ENCODE data around the gene RHO. TPM values are rescaled to one million over a fixed set of nuclear protein-coding genes. Genes with fewer than 3 reads are reported as not detected.
A peak's percentile ranks its signal among the peaks of the same experiment; 100 is the strongest.
"Not testable (repeated sequence)": the region's sequence is repeated elsewhere in the genome, so short reads cannot be mapped to it uniquely, and the experiment has no call there.

RHO gene
- total RNA-seq, 1 experiment from 2014 or later: not detected

GRCh38 chr3:129493206-129493605 is 35.2 kb upstream of the RHO start:
- Histone ChIP-seq H3K4me3 (no peak overlapping the region), H3K4me1 (peaks cover 14% of the 10 kb centered on the region), H3K9me3 (replicated peaks) (no peaks in the 10 kb centered on the region), H3K27me3 (no peaks in the 10 kb centered on the region), H3K27ac (no peak overlapping the region), H3K36me3 (no peaks in the 10 kb centered on the region)
- DNase-seq: no peak

- Histone ChIP-seq H3K27ac (peak overlapping the region; percentile 14; the same call in 1 of the 2 replicates), H3K4me1 (peaks cover 14% of the 10 kb centered on the region)
- not testable (repeated sequence) for DNase-seq; H3K36me3 ChIP-seq; H3K9me3 ChIP-seq (replicated peaks); H3K4me3 ChIP-seq; H3K27me3 ChIP-seq
Observed at GRCh38 chr3:129494499-129494898, 33.9 kb upstream of the RHO start.

GRCh38 chr3:129495006-129495639 is 33.3 kb upstream of the RHO start:
- H3K36me3 ChIP-seq: not testable (repeated sequence)
- DNase-seq: peak; percentile 24 to 33

GRCh38 chr3:129497876-129498275 is 30.6 kb upstream of the RHO start:
- H3K36me3 ChIP-seq, H3K27ac ChIP-seq: not testable (repeated sequence)
- peaks cover 14% of the 10 kb centered on the region for H3K4me1 ChIP-seq

More at GRCh38 chr3:129495006-129495639, 33.3 kb upstream of the RHO start:
- H3K9me3 ChIP-seq (replicated peaks); H3K27me3 ChIP-seq; H3K4me3 ChIP-seq: not testable (repeated sequence)
- Histone ChIP-seq H3K27ac (peak overlapping the region; percentile 30; the same call in 1 of the 2 replicates), H3K4me1 (peaks cover 14% of the 10 kb centered on the region)

GRCh38 chr3:129498603-129499488 is 29.6 kb upstream of the RHO start:
- DNase-seq; H3K9me3 ChIP-seq (replicated peaks); H3K36me3 ChIP-seq; H3K4me3 ChIP-seq; H3K27me3 ChIP-seq; H3K27ac ChIP-seq: not testable (repeated sequence)
- H3K4me1 ChIP-seq: peaks cover 14% of the 10 kb centered on the region

More at GRCh38 chr3:129497876-129498275, 30.6 kb upstream of the RHO start:
- not testable (repeated sequence) for DNase-seq; H3K27me3 ChIP-seq; H3K4me3 ChIP-seq; H3K9me3 ChIP-seq (replicated peaks)

GRCh38 chr3:129499604-129500333 is 28.7 kb upstream of the RHO start:
- not testable (repeated sequence) for H3K27ac ChIP-seq; H3K36me3 ChIP-seq; H3K4me3 ChIP-seq; H3K4me1 ChIP-seq; DNase-seq; H3K27me3 ChIP-seq; H3K9me3 ChIP-seq (replicated peaks)

- no peaks in the 10 kb centered on the region for H3K27me3 ChIP-seq
- H3K4me3 ChIP-seq: no peak overlapping the region
- H3K4me1 ChIP-seq: peaks cover 5% of the 10 kb centered on the region
- no peak for DNase-seq
- H3K9me3 ChIP-seq (replicated peaks): no peaks in the 10 kb centered on the region
- H3K27ac ChIP-seq: no peak overlapping the region
- peaks cover 3% of the 10 kb centered on the region; the same call in 1 of the 2 replicates for H3K36me3 ChIP-seq
Observed at GRCh38 chr3:129500334-129500658, 28.1 kb upstream of the RHO start.

GRCh38 chr3:129501630-129502029 is 26.8 kb upstream of the RHO start:
- H3K36me3 ChIP-seq: peaks cover 3% of the 10 kb centered on the region; the same call in 1 of the 2 replicates
- no peaks in the 10 kb centered on the region for H3K27me3 ChIP-seq
- H3K4me1 ChIP-seq: peaks cover 1% of the 10 kb centered on the region; the same call in 1 of the 2 replicates
- H3K27ac ChIP-seq: no peak overlapping the region
- DNase-seq: no peak
- no peak overlapping the region for H3K4me3 ChIP-seq
- no peaks in the 10 kb centered on the region for H3K9me3 ChIP-seq (replicated peaks)

GRCh38 chr3:129502641-129503408 is 25.6 kb upstream of the RHO start:
- no peaks in the 10 kb centered on the region for H3K27me3 ChIP-seq
- H3K9me3 ChIP-seq (replicated peaks): no peaks in the 10 kb centered on the region
- no peak overlapping the region for H3K4me3 ChIP-seq
- H3K4me1 ChIP-seq: peaks cover 13% of the 10 kb centered on the region
- DNase-seq: no peak
- peaks cover 3% of the 10 kb centered on the region; the same call in 1 of the 2 replicates for H3K36me3 ChIP-seq
- no peak overlapping the region for H3K27ac ChIP-seq

- H3K9me3 ChIP-seq (replicated peaks): no peaks in the 10 kb centered on the region
- no peak for DNase-seq
- H3K27ac ChIP-seq: no peak overlapping the region
- H3K4me3 ChIP-seq: no peak overlapping the region
- peaks cover 3% of the 10 kb centered on the region; the same call in 1 of the 2 replicates for H3K36me3 ChIP-seq
- peaks cover 19% of the 10 kb centered on the region for H3K4me1 ChIP-seq
- H3K27me3 ChIP-seq: no peaks in the 10 kb centered on the region
Observed at GRCh38 chr3:129503471-129504291, 24.8 kb upstream of the RHO start.

GRCh38 chr3:129504471-129505100 is 23.9 kb upstream of the RHO start:
- DNase-seq: no peak
- no peak overlapping the region for H3K4me3 ChIP-seq
- peaks cover 3% of the 10 kb centered on the region; the same call in 1 of the 2 replicates for H3K36me3 ChIP-seq
- H3K27me3 ChIP-seq: no peaks in the 10 kb centered on the region
- no peaks in the 10 kb centered on the region for H3K9me3 ChIP-seq (replicated peaks)
- H3K27ac ChIP-seq: no peak overlapping the region
- H3K4me1 ChIP-seq: peaks cover 19% of the 10 kb centered on the region

GRCh38 chr3:129505341-129505740 is 23.1 kb upstream of the RHO start:
- Histone ChIP-seq H3K27me3 (no peaks in the 10 kb centered on the region), H3K4me1 (peaks cover 19% of the 10 kb centered on the region), H3K36me3 (peaks cover under 1% of the 10 kb centered on the region; the same call in 1 of the 2 replicates), H3K4me3 (no peak overlapping the region), H3K9me3 (replicated peaks) (no peaks in the 10 kb centered on the region), H3K27ac (no peak overlapping the region)
- DNase-seq: no peak

- Histone ChIP-seq H3K9me3 (replicated peaks) (no peaks in the 10 kb centered on the region), H3K27me3 (no peaks in the 10 kb centered on the region), H3K4me1 (peaks cover 19% of the 10 kb centered on the region), H3K4me3 (no peak overlapping the region), H3K36me3 (no peaks in the 10 kb centered on the region), H3K27ac (no peak overlapping the region)
- no peak for DNase-seq
Observed at GRCh38 chr3:129506231-129506742, 22.2 kb upstream of the RHO start.

Data from SJCRH30 (cell line).